Stimulated activated naive CD4-positive, alpha-beta T cell treated with Interleukin-2 at 50 U/mL for 16 hours (primary cell): ENCODE results near the gene BANF2.
"Not testable (repeated sequence)": the region's sequence is repeated elsewhere in the genome, so short reads cannot be mapped to it uniquely, and the experiment has no call there.

ENCODE experiments used
- DNase-seq: peaks from one replicate; lab custom pipeline; 2025; lab: John Stamatoyannopoulos, UW

Gene BANF2

DNA sequence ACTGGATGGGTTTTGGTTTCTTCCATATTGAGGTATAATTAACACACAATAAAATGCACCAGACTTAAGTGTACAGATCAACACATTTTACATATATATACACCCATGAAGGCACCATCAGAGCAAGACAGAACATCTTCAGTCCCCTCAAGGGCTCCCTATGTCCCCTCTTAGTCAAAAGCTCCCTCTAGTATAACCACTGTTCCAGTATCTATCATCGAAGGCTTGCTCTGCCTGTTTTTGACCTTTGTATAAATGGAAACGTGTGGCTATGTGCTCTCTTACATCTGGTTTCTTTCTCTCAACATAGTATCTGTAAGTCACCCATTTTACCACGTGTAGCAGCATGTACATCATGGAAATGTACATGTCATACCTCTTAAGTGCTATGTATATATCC, 66.5 kb downstream of the BANF2 start:
- DNase-seq: no peak

DNA sequence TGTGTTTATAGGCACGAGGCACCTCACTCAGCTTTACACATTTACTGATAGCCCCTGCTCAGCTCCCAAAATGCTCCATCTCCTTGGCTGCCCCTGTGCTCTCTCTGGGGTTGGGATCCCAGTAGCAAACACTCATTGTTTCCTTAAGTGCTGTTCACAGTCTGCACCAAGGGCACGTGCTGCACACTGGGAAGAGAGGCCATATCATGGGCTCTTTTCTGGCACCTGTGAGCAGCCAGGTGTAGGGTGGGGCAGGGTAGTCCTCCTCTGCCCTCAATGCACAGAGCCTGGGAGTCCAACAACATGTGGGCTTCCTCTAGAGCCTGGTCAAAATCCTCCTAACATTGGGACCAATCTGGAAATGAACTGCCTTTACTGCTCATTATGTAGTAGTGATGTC, 67.9 kb downstream of the BANF2 start:
- no peak for DNase-seq

DNA sequence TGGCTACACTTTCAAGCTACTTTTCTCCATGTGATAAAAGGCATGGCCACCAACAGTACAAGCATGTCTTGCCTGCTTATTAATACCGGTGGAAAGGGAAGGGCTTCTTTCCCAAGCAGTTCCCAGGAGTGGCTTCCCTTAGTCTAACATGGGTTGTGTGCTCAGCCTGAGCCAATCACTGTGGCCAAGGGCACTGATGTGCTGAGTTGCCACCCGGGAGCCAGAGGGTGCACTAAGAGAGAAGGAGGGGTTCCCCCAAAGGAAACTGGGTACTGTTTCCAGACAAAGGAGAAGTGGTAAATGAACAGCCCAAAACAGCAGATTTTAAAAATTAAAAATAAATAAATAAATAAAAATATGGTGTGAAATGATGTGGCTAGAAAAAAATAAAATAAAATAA, 68.5 kb downstream of the BANF2 start:
- no peak for DNase-seq

DNA sequence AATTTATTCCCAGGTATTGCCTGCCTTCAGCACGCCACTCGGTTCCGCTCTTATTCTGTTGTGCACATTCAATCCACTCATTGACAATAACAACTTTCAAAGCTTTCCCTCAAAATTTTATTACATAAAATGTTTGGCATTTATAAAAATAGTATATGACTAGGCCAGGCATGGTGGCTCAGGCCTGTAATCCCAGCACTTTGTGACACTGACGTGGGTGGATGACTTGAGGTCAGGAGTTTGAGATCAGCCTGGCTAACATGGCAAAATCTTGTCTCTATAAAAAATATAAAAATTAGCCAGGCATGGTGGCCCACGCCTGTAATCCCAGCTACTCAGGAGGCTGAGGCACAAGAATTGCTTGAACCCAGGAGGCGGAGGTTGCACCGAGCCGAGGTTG, 70.0 kb downstream of the BANF2 start:
- DNase-seq: not testable (repeated sequence)

DNA sequence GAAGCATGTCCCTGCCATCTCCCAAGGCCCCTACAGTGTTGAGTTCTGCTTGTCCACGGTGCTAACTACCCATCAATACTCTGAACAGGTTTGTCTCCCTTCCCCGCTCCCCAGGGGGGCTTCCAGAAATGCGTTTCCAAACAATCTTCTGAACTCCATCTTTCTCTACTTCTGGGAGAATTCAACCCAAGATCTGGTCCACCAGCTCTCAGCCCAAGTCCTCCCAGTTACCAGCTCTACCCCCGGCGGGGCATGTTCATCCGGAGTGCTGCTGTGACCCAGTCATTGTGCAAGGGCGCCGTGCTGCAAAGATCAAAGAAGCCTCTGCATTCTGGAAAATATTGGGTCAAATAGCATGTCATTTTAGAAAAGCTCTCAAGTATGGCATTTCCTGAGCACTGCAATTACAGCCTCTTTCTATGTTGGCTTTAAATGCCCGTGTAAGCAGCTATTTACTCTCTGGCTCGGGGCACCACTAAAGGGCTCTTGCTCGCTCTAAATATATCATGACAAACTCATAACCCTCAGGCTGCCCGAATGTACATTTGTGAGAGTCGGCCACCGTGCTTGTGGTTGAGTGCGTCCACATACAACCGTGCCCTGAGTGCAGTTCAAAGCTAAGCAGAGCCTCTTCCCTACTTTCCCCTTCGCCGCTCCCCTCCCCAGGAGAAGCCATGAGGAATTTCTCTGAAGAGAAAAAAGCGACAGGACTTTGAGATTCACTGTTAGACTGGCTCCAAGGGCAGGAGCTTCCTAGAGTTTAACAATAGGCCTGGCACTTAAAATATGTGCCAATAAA, 71.6 kb downstream of the BANF2 start:
- no peak for DNase-seq

DNA sequence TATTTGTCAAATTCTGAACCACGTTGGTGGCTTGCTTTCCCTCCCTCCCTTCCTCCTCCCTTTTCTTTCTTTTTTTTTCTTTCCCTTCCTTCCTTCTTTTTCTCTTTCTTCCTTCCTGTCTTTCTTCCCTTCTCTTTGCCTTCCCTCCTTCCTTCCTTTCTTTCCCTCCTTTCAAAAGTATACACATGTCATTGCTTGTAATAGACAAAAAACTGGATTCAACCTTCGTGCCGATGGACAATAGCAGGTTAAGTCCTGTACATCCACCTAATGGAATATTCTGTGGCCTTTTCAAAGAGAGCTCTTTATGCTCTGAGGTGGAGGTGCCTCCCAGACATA, 72.2 kb downstream of the BANF2 start:
- no peak for DNase-seq

DNA sequence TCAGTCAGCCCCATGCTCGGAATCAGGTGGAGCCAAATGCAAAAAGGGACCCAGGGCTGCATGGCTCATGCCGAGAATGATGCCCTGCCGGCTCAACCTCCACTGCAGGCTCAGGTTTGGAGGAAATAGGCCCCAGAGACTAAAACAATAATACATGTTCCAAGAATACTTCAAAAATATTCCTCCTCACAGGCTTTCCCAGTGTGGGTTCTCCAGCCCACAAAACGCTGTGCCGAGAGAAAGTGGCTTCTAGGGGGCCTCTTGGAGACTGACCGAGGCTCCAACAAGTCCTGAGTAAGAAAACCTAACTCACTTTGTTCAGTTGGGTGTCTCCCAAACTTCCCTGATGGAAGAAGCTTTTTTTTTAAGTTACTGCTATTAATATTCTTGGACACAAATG, 73.9 kb downstream of the BANF2 start:
- no peak for DNase-seq

DNA sequence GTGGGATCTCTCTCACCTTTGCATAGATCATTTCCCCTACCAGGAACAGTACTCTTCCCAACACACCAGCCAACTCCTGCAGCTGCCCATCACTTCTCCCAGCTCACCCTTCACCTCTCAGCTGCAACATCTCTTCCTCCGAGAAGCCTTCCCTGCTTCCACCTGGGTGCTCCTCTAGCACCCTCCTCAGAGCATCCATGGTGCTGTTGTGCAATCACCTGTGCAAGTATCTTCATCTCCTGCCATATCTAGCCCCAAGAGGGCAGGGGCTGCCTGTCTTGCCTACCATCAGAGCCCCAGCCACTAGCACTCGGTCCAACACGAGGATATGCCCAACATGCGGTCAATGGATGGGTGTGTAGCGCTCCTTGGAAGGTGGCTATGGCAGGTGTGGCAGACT, 75.8 kb downstream of the BANF2 start:
- DNase-seq: no peak

DNA sequence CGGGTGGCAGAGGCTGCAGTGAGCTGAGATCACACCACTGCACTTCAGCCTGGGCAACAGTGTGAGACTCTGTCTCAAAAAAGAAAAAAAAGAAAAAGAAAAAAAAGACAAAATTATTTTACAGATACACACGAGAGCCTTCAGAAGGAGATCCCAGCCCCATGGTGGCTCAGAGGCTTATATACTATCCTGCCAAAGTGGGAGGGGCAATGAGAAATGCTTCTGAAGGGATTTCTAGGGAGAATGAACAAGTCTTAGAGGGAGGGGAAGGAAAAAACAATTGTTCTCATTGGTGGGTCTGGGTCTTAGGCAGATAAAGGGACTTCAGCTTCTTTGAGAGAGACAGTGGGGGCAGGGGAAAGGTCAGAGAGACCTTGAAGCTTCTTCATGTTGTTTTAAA, 76.8 kb downstream of the BANF2 start:
- no peak for DNase-seq

DNA sequence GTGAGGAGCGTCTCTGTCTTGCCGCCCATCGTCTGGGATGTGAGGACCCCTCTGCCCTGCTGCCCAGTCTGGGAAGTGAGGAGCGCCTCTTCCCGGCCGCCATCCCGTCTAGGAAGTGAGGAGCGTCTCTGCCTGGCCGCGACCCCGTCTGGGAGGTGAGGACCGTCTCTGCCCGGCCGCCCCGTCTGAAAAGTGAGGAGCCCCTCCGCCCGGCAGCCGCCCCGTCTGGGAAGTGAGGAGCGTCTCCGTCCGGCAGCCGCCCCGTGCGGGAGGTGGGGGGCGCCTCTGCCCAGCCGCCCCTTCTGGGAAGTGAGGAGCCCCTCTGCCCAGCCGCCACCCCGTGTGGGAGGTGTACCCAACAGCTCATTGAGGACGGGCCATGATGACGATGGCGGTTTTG, 79.2 kb downstream of the BANF2 start:
- not testable (repeated sequence) for DNase-seq

DNA sequence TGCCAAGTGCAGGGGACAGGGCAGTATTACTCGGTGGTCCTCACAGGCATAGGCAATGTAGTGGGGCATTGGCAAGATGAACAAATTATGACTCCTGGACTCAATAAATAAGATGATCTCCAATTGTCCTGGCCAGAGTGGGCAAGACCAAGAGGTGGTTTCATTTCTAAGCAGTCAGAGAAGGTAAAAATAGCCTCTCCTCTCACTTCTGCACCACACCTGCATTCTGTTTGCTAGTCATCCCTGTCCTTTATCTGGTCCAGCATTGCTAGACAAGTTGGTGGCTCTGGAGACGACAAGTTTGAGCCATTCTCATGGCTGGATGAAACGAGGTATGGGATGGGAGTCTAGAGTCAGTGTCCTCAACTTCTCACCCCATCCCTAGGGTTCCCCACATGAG, 83.0 kb downstream of the BANF2 start:
- DNase-seq: no peak

DNA sequence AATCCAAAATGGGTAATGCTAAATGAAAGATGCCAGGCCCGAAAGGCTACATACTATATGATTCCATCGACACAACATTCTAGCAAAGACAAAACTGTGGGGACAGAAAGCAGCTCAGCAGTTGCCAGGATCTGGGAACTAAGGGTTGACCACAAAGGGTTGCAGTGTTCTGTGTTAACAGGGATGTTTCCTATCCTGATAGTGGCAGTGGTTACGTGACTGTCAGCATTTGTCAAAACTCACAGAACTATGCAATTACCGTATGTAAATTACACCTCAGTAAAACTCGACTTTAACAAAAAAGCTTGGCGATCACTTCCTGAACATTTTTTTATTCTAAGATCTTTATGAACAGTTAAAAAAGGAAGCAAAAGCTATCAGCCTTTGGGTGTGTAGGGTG, 83.9 kb downstream of the BANF2 start:
- DNase-seq: no peak

DNA sequence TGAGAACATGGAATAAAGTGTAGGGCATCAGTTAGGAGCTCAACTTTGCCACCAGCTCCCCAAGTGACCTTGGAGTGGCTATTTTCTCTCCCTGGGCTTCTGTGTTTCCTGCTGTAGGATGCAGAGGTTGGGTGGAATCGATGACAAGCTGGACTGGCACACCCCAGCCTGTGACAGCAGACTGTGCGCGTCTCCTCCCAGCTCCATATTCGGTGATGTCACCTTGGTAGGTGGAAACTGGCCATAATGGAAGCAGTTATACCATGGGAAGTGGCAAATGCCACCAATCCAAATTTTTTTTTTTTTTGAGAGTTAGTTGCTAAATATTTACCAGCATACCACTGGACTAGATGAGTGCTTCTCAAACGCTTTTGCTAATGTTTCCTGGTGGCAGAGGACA, 85.2 kb downstream of the BANF2 start:
- no peak for DNase-seq
